Activated CD8-positive, alpha-beta memory T cell treated with anti-CD3 and anti-CD28 coated beads, Interleukin-2, amount 50 U/mL, for 1 hour (primary cell): ENCODE measurements around the gene MRTO4.
A peak's percentile ranks its signal among the peaks of the same experiment; 100 is the strongest.
"Not testable (repeated sequence)": the region's sequence is repeated elsewhere in the genome, so short reads cannot be mapped to it uniquely, and the experiment has no call there.

Experiments
- DNase-seq: peaks from one replicate; pipeline ENCODE4 v3.0.0-alpha.2; 2020; ENCODE audit errors: extremely low read depth

The MRTO4 gene

DNA sequence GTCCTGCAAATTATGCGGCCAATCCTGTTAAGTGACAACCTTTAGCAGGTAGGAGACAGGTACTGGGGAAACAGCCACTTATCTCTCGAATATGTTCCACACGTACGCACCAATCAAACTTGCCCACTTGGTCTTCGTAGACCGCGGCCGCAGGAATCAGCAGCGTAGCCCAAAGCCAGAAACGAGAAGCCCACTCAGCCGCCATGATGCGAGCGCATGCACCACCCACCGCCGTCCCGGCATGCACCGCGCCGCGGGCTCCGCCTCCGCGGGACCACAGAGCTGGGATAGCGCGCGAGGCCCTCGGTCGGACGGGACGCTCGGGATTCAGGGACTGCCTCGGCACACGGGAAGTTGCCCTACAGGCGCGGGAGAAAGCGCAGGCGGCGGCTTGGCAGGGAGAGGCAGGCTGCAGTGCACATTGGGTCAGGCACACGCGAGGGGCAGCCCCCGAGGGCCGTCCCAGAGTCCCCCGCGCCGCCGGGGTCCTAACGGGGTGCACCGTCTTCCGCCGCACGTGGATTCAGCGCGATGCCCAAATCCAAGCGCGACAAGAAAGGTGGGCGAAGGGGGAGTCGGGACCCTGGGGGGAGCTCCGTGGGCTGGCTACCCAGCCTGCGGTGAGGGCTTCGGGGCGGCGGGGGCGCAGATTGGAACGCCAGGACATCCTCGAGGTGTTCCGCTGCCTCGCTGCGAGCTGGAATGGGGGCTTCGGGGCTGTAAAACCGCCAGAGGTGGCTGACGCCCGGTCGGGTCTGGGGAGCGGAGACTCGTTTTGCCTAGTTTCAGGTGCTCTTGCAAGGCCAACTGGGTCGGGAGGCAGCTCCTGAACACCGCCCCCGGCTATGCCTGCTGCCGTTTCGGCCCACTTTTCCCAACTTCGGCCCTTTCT lies at the start of gene MRTO4, which contains the start of gene EMC1:
TSS of gene MRTO4 (plus strand) at position 501 of the 892 bp plus-strand sequence. CDS start at position 532, 31 bp downstream.
TSS of gene EMC1 (minus strand) at position 220 of the 892 bp plus-strand sequence. CDS start at position 205, 15 bp downstream.
- peak; percentile 42 for DNase-seq

GRCh38 chr1:19202396-19202795 lies 49.2 kb upstream of the MRTO4 start:
- DNase-seq: no peak

DNA sequence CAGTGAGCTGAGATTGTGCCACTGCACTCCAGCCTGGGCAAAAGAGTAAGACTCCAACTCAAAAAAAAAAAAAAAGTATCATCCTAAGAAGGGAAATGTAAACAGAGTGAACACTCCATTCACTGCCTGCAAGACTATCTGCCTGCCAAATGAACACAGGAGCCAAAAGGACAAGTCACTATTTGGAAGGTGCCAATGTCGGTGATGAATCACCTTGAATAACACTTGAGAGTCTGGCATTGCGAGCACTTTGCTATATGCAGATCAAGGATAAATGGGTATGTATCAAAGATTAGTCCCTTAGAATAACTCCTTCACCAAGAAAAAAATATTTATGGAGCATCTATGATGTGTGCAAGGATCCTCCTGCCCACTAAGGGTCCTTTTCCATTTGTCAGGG lies 48.2 kb upstream of the MRTO4 start:
- no peak for DNase-seq

- DNase-seq: no peak
Measured at GRCh38 chr1:19204446-19205266, 46.9 kb upstream of the MRTO4 start.

GRCh38 chr1:19205403-19205802 lies 46.2 kb upstream of the MRTO4 start:
- no peak for DNase-seq

DNA sequence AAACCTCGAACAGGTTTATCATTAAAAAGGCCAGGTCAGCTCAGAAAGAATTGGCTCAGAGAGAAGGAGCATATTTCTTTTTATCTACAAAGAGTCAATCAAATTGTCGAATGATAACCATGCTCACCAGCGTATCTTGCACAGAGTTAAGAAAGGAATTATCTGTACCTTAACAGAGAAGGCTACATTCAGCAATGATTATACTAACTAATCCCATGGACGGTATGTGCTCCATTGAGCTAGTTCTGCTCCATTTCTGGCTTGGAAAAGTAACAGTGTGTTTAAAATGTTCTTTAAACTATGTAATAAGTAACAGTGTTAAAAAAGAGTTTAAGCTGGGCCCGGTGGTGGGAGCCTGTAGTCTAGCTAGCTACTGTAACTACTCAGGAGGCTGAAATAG lies 45.8 kb upstream of the MRTO4 start:
- no peak for DNase-seq

DNA sequence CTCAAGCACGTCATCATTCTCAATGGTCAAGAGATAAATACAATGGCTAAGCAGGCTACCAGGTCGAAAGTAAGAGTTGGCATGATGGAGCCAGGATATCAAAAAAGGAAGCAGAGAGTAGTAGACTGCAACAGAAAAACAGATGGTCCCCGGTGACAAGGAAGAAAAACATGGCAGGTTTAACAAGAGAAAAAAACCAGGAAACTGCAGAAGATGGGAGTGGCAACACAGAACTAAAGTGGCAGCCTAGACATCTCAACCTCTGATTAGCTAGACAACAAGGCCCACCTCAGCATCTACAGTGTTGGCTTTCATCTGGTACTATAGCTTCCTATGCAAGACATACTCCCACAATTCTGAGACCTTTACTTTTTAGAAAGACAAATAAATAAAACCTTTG lies 44.7 kb upstream of the MRTO4 start:
- no peak for DNase-seq

GRCh38 chr1:19208710-19209438 lies 42.7 kb upstream of the MRTO4 start:
- no peak for DNase-seq

GRCh38 chr1:19209439-19209989 lies 42.1 kb upstream of the MRTO4 start:
- no peak for DNase-seq

GRCh38 chr1:19209990-19210771 lies 41.4 kb upstream of the MRTO4 start, which contains the start of gene UBR4:
Gene UBR4 (minus strand): TSS chr1:19210266. CDS start chr1:19210248, 18 bp downstream.
- peak; percentile 85 for DNase-seq

- DNase-seq: no peak
Measured at GRCh38 chr1:19210772-19211549, 40.6 kb upstream of the MRTO4 start.

- DNase-seq: no peak
Measured at GRCh38 chr1:19212167-19212566, 39.4 kb upstream of the MRTO4 start.

- DNase-seq: no peak
Measured at GRCh38 chr1:19213580-19213979, 38.0 kb upstream of the MRTO4 start.

- not testable (repeated sequence) for DNase-seq
Measured at GRCh38 chr1:19216585-19216984, 35.0 kb upstream of the MRTO4 start.

- no peak for DNase-seq
Measured at GRCh38 chr1:19219451-19219850, 32.2 kb upstream of the MRTO4 start.

DNA sequence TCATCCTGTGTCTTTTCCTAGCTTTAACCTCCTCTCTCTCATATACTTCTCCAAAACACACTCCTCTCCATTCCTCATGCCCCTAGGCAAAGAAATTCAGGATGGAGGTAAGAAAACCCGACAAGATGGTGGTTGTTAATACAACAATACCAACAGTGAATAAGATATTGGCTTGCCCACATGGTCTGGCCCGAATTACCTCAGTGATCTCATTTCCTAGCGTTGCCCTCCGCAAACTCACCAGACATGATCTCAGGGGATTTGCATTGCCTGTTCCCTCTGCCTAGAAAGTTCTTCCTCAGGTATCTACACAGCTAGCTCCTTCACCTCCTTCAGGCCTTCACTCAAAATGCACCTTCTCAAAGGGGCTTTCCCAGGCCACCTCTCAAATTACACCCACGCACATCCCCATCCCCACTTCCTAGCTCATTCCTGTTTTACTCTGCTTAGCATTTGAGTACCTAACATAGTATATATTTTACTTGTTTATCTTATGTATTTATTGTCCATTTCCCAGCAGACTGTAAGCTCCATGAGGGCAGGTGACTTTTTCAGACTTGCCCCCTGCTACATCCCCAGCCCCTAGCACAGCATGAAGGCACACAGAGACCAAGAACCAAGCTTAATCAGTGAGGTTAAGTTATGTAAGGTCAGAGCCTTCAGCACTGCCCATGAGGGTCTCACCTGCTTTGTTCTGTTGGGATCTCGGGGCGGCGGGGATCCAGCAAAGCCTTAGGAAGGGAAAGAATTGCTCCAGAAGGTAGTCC lies 31.3 kb upstream of the MRTO4 start:
- no peak for DNase-seq

DNA sequence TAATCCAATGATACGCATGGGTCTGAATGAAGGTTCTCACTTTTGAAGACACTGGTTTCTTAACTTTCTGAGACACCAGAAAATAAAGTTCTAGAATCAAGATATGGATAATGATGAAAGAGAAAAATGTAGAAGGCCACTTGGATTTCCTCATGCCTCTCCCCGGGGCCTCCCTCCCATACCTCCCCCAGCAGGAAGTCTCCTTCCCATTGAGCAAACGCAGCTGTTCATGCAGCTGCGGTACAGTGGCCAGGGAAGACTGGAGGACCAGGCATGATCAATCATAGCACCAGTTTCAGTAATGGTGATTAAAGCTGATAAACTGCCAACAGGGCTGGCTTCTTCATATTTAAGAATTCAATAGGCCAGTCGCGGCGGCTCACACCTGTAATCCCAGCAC lies 30.6 kb upstream of the MRTO4 start:
- DNase-seq: no peak

DNA sequence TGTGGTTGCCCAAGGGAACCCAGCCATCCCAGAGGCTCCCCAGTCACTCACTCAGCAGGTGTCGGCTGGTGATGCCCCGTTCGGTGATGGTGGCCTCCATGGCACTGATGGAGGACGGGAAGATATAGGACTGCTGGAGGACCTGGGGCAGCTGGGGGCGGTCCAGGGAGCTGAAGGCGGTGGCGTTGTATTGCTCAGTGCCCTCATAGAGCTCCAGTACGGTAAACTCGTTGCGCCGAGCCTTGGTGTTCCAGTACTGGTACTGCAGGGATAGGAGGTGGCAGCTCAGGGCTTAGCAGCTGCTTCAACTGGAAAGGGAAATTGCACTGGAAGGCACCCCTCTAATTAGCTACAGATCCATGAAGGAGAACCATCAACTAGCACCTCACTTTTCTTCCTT lies 29.0 kb upstream of the MRTO4 start:
- no peak for DNase-seq
